H9 (cell line): ENCODE data around the gene NT5DC1. TPM values are rescaled to one million over a fixed set of nuclear protein-coding genes. Genes with fewer than 3 reads are reported as not detected.

Experiments
- DNase-seq: peaks from one replicate; pipeline ENCODE4 v3.0.0-alpha.2; 2017
- H2AFZ ChIP-seq: one replicate; pipeline ENCODE4 v1.6.1; 2013; ENCODE audit warnings: mild to moderate bottlenecking, low read length, control low read depth, moderate library complexity
- H2AK5ac ChIP-seq: 2 replicates; pipeline ENCODE4 v1.6.1; 2013; ENCODE audit warnings: low read length, control low read depth, mixed read lengths; ENCODE audit not compliant: insufficient read length
- H2BK120ac ChIP-seq: one replicate; pipeline ENCODE4 v1.6.1; 2013; ENCODE audit warnings: low read depth, mild to moderate bottlenecking, low read length, control low read depth, inconsistent platforms; ENCODE audit not compliant: poor library complexity, severe bottlenecking
- H2BK12ac ChIP-seq: 2 replicates; pipeline ENCODE4 v1.6.1; 2013; ENCODE audit warnings: low read length, control low read depth, mixed read lengths, low read depth; ENCODE audit not compliant: insufficient read length
- H2BK15ac ChIP-seq: 2 replicates; pipeline ENCODE4 v1.6.1; 2013; ENCODE audit warnings: low read depth, low read length, control low read depth
- H2BK20ac ChIP-seq: one replicate; pipeline ENCODE4 v1.6.1; 2013; ENCODE audit warnings: low read depth, mild to moderate bottlenecking, low read length, control low read depth, inconsistent platforms; ENCODE audit not compliant: poor library complexity, severe bottlenecking
- H2BK5ac ChIP-seq: 2 replicates; pipeline ENCODE4 v1.6.1; 2013; ENCODE audit warnings: low read length, control low read depth, mixed read lengths; ENCODE audit not compliant: insufficient read length
- H3K14ac ChIP-seq: 2 replicates; pipeline ENCODE4 v1.6.1; 2013; ENCODE audit warnings: low read length, control low read depth; ENCODE audit not compliant: insufficient read depth
- H3K18ac ChIP-seq: 2 replicates; pipeline ENCODE4 v1.6.1; 2013; ENCODE audit warnings: low read depth, mild to moderate bottlenecking, mixed read lengths, low read length, control low read depth; ENCODE audit not compliant: insufficient read length
- H3K23ac ChIP-seq: 2 replicates; pipeline ENCODE4 v1.6.1; 2013; ENCODE audit warnings: low read length, control low read depth, mixed read lengths, low read depth; ENCODE audit not compliant: insufficient read length
- H3K23me2 ChIP-seq: 2 replicates; pipeline ENCODE4 v1.6.1; 2013; ENCODE audit warnings: low read depth, mild to moderate bottlenecking, mixed read lengths, low read length, control low read depth; ENCODE audit not compliant: insufficient read length, poor library complexity, severe bottlenecking
- H3K27ac ChIP-seq: 2 replicates; pipeline ENCODE4 v1.5.1; 2013; ENCODE audit warnings: low read length, control low read depth, mixed read lengths, low read depth; ENCODE audit not compliant: insufficient read length
- H3K27me3 ChIP-seq: 2 replicates; pipeline ENCODE4 v1.6.1; 2013; ENCODE audit warnings: low read length, control low read depth, inconsistent platforms; ENCODE audit not compliant: insufficient read depth
- H3K4ac ChIP-seq: 2 replicates; pipeline ENCODE4 v1.6.1; 2013; ENCODE audit warnings: low read depth, mild to moderate bottlenecking, control low read depth, inconsistent platforms, low read length, moderate library complexity
- H3K4me1 ChIP-seq: 2 replicates; pipeline ENCODE4 v1.6.1; 2013; ENCODE audit warnings: low read length, control low read depth, inconsistent platforms; ENCODE audit not compliant: insufficient read depth
- H3K4me2 ChIP-seq: 2 replicates; pipeline ENCODE4 v1.6.1; 2013; ENCODE audit warnings: low read length, control low read depth, mixed read lengths; ENCODE audit not compliant: insufficient read length, insufficient read depth
- H3K56ac ChIP-seq: 2 replicates; pipeline ENCODE4 v1.6.1; 2013; ENCODE audit warnings: low read depth, mild to moderate bottlenecking, mixed read lengths, low read length, control low read depth; ENCODE audit not compliant: insufficient read length
- H3K79me1 ChIP-seq: 2 replicates; pipeline ENCODE4 v1.6.1; 2013; ENCODE audit warnings: low read depth, mild to moderate bottlenecking, moderate library complexity, low read length, control low read depth, inconsistent platforms; ENCODE audit not compliant: insufficient read depth, poor library complexity, severe bottlenecking
- H3K79me2 ChIP-seq: 2 replicates; pipeline ENCODE4 v1.6.1; 2013; ENCODE audit warnings: low read length, control low read depth, inconsistent platforms; ENCODE audit not compliant: insufficient read depth
- H3K9ac ChIP-seq: 2 replicates; pipeline ENCODE4 v1.6.1; 2013; ENCODE audit warnings: low read length, control low read depth, mixed read lengths; ENCODE audit not compliant: insufficient read length; ENCODE audit errors: extremely low read depth
- H3K9me3 ChIP-seq: one replicate; pipeline ENCODE4 v1.6.1; 2013; ENCODE audit warnings: low read depth, low read length, inconsistent platforms; ENCODE audit not compliant: control insufficient read depth
- H3T11ph ChIP-seq: one replicate; pipeline ENCODE4 v1.6.1; 2013; ENCODE audit warnings: mild to moderate bottlenecking, low read length, control low read depth, inconsistent platforms
- H4K20me1 ChIP-seq: one replicate; pipeline ENCODE4 v1.6.1; 2013; ENCODE audit not compliant: control insufficient read depth, insufficient read length, insufficient read depth
- H4K5ac ChIP-seq: 2 replicates; pipeline ENCODE4 v1.6.1; 2013; ENCODE audit warnings: low read depth, mild to moderate bottlenecking, mixed read lengths, low read length, control low read depth; ENCODE audit not compliant: insufficient read length
- H4K8ac ChIP-seq: replicated peaks from 2 replicates; pipeline ENCODE4 v1.6.1; 2013; ENCODE audit warnings: low read length, control low read depth, mixed read lengths, low read depth; ENCODE audit not compliant: insufficient read length
- H4K91ac ChIP-seq: 2 replicates; pipeline ENCODE4 v1.6.1; 2013; ENCODE audit warnings: low read depth, mild to moderate bottlenecking, moderate library complexity, mixed read lengths, low read length, control low read depth; ENCODE audit not compliant: insufficient read length
- H3K27ac Mint-ChIP-seq, 3 experiments: 2 replicates in 2 of 3; 3 replicates in 1 of 3; pipeline ENCODE4 v1.8.0; 2020 to 2021; ENCODE audit warnings: mixed read lengths in 3 of 3, mild to moderate bottlenecking in 1 of 3, moderate library complexity in 1 of 3
- H3K27me3 Mint-ChIP-seq: 2 replicates; pipeline ENCODE4 v1.8.0; 2021; ENCODE audit warnings: low read depth, mild to moderate bottlenecking, moderate library complexity, mixed read lengths
- H3K36me3 Mint-ChIP-seq, 3 experiments: 2 replicates in 2 of 3; 3 replicates in 1 of 3; pipeline ENCODE4 v1.8.0; 2020 to 2021; ENCODE audit warnings: low read depth in 3 of 3, mixed read lengths in 3 of 3; ENCODE audit not compliant: insufficient read depth in 1 of 3
- H3K4me1 Mint-ChIP-seq, 2 experiments: 2 replicates each; pipeline ENCODE4 v1.8.0; 2020; ENCODE audit warnings: mixed read lengths in 2 of 2
- H3K4me3 Mint-ChIP-seq, 2 experiments: 2 replicates in 1 of 2; 3 replicates in 1 of 2; pipeline ENCODE4 v1.8.0; 2020 to 2021; ENCODE audit warnings: mild to moderate bottlenecking in 2 of 2, mixed read lengths in 2 of 2, moderate library complexity in 1 of 2
- H3K9me3 Mint-ChIP-seq, 2 experiments: 2 replicates in 1 of 2; 3 replicates in 1 of 2; pipeline ENCODE4 v1.8.0; 2020; ENCODE audit warnings: mild to moderate bottlenecking in 2 of 2, mixed read lengths in 2 of 2, moderate library complexity in 1 of 2
- CTCF ChIP-seq: fragments of 200-600 bp; sonication (generic); conservative IDR thresholded peaks from 3 replicates; pipeline ENCODE4 v1.8.0; 2021; ENCODE audit warnings: antibody characterized with exemption, mild to moderate bottlenecking
- WGBS: extraction: QIAGEN DNeasy Blood & Tissue Kit; methylation state at CpG from one replicate; pipeline ENCODE4 v1.1.7; 2013; ENCODE audit warnings: missing lambda C conversion rate, low lambda C conversion rate, mixed read lengths; ENCODE audit not compliant: insufficient read length; ENCODE audit errors: extremely low coverage; 5-methylcytosine and 5-hydroxymethylcytosine counted together
- total RNA-seq: library from RNA; stranded (reverse); gene quantifications from 2 replicates; pipeline ENCODE4 v1.2.1, GENCODE V29; 2021

Gene NT5DC1
- total RNA-seq, 1 experiment from 2014 or later = 64.9 TPM

GRCh38 chr6:116192786-116193185 is 92.1 kb downstream of the NT5DC1 start:
- Histone ChIP-seq H3K4me2 (no peak overlapping the region), H3T11ph (no peak overlapping the region), H3K23me2 (no peaks in the 10 kb centered on the region), H3K23ac (no peak overlapping the region), H2BK120ac (no peak overlapping the region), H4K91ac (no peak overlapping the region), H4K5ac (no peak overlapping the region), H3K4me1 (no peaks in the 10 kb centered on the region), H4K20me1 (no peaks in the 10 kb centered on the region), H3K79me2 (no peaks in the 10 kb centered on the region), H3K9ac (no peak overlapping the region), H3K9me3 (no peaks in the 10 kb centered on the region), H3K14ac (no peak overlapping the region), H3K27ac (no peak overlapping the region), H2BK15ac (no peak overlapping the region), H2AFZ (no peak overlapping the region), H3K27me3 (no peaks in the 10 kb centered on the region), H2AK5ac (no peak overlapping the region), H3K56ac (no peak overlapping the region), H3K79me1 (no peaks in the 10 kb centered on the region), H4K8ac (no peak overlapping the region), H3K18ac (no peak overlapping the region), H2BK5ac (no peak overlapping the region), H3K4ac (no peak overlapping the region), H2BK12ac (no peak overlapping the region), H2BK20ac (no peak overlapping the region)
- no peak overlapping the region for H3K4me3 Mint-ChIP-seq
- DNase-seq = no peak
- TF ChIP-seq CTCF = no peak
- H3K9me3 Mint-ChIP-seq = no peaks in the 10 kb centered on the region
- no peaks in the 10 kb centered on the region for H3K36me3 Mint-ChIP-seq
- peaks cover 0 to 5% of the 10 kb centered on the region in 2 experiments; a peak in 1 of 4 replicates for H3K4me1 Mint-ChIP-seq
- peak overlapping the region in 1 of 3 experiments; percentile 26; a peak in 1 of 7 replicates for H3K27ac Mint-ChIP-seq
- no CpG with 5 or more reads among the region's 3 CpGs for WGBS
- H3K27me3 Mint-ChIP-seq = no peaks in the 10 kb centered on the region
